DOHH2 (cell line): Measurements from ENCODE around the gene SYT7.

Experiments
- EZH2phosphoT487 ChIP-seq: fragments of 200-600 bp; sonication (generic); IDR thresholded peaks from 2 replicates; pipeline ENCODE4 v1.6.1; 2017; ENCODE audit warnings: borderline replicate concordance, mild to moderate bottlenecking, antibody characterized with exemption, low read length, moderate library complexity, mixed read lengths
- TF ChIP-seq, protein P1 (sequence below): fragments of 200-600 bp; sonication (generic); IDR thresholded peaks from one replicate; pipeline ENCODE4 v1.5.1; 2014; ENCODE audit warnings: antibody characterized with exemption, mild to moderate bottlenecking, low read depth, low read length; ENCODE audit not compliant: poor library complexity, severe bottlenecking

GRCh38 chr11:61498767-61499341, 82.0 kb downstream of the SYT7 start:
- TF ChIP-seq, protein P1, sequence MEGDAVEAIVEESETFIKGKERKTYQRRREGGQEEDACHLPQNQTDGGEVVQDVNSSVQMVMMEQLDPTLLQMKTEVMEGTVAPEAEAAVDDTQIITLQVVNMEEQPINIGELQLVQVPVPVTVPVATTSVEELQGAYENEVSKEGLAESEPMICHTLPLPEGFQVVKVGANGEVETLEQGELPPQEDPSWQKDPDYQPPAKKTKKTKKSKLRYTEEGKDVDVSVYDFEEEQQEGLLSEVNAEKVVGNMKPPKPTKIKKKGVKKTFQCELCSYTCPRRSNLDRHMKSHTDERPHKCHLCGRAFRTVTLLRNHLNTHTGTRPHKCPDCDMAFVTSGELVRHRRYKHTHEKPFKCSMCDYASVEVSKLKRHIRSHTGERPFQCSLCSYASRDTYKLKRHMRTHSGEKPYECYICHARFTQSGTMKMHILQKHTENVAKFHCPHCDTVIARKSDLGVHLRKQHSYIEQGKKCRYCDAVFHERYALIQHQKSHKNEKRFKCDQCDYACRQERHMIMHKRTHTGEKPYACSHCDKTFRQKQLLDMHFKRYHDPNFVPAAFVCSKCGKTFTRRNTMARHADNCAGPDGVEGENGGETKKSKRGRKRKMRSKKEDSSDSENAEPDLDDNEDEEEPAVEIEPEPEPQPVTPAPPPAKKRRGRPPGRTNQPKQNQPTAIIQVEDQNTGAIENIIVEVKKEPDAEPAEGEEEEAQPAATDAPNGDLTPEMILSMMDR, result no peak
- no peak for TF ChIP-seq EZH2phosphoT487
